ENCODE data around the gene LDLRAD3. TPM values are rescaled to one million over a fixed set of nuclear protein-coding genes. Genes with fewer than 3 reads are reported as not detected.

Gene LDLRAD3
- total RNA-seq, 1 experiment from 2014 or later: 19.0 TPM

GRCh38 chr11:36215693-36216060 lies 271.8 kb downstream of the LDLRAD3 start:
- Histone ChIP-seq H4K20me1 (ENCODE audit: insufficient read depth) (no peaks in the 10 kb centered on the region), H3K4me3 (replicated peaks in 1 of 2; ENCODE audit: low read depth in 1 of 2, low read length in 2 of 2) (no peak overlapping the region), H3K9me3 (ENCODE audit: control insufficient read depth in 1 of 2, insufficient read depth in 1 of 2, low read depth in 1 of 2, low read length in 2 of 2) (peaks cover 0 to 4% of the 10 kb centered on the region in 2 experiments; a peak in 1 of 4 replicates), H3K9ac (ENCODE audit: low read length) (no peak overlapping the region), H3K79me2 (ENCODE audit: insufficient read depth, low read length) (no peaks in the 10 kb centered on the region), H3K27me3 (ENCODE audit: insufficient read depth, low read length) (no peaks in the 10 kb centered on the region), H3K27ac (ENCODE audit: low read depth, low read length) (no peak overlapping the region), H3K4me2 (ENCODE audit: low read length) (no peak overlapping the region), H3K9me2 (ENCODE audit: insufficient read depth) (no peaks in the 10 kb centered on the region), H2AFZ (ENCODE audit: low read depth, low read length, poor library complexity, severe bottlenecking) (no peak overlapping the region), H3K4me1 (ENCODE audit: control insufficient read depth in 1 of 2, insufficient read depth in 2 of 2, low read length in 2 of 2) (peaks cover 7 to 17% of the 10 kb centered on the region in 2 experiments; a peak in 3 of 4 replicates), H3K36me3 (ENCODE audit: control insufficient read depth in 1 of 2, insufficient read depth in 2 of 2, low read length in 2 of 2) (no peaks in the 10 kb centered on the region)
- ChIA-PET RAD21 (ENCODE audit: low non-redundant PET in 1 of 2, low total read pairs in 2 of 2, uncharacterized antibody in 2 of 2, unreplicated experiment in 2 of 2) (no interaction called here), CTCF (no interaction called here), POLR2A (no interaction called here)
- BruUV-seq (replicated peaks): no TSS peak
- DNase-seq (ENCODE audit: low read depth, low spot score) (no peak), ATAC-seq (no peak)
- intact Hi-C loops (cut with micrococcal nuclease): no loop called here
- no peak for TF ChIP-seq SRF (IDR thresholded peaks at IDR 0.05; ENCODE audit: low read depth)
- no peak for TF ChIP-seq FOSL1 (IDR thresholded peaks at IDR 0.05; ENCODE audit: low read depth)
- TF ChIP-seq CEBPB (IDR thresholded peaks at IDR 0.05; ENCODE audit: low read depth): no peak
- TF ChIP-seq POLR2A (IDR thresholded peaks at IDR 0.05; ENCODE audit: borderline replicate concordance, extremely low read depth, insufficient read depth, insufficient read length): no peak
- no peak for TF ChIP-seq ZNF274 (IDR thresholded peaks at IDR 0.05; ENCODE audit: low read depth, low read length)
- TF ChIP-seq CTCF (IDR thresholded peaks at IDR 0.05 in 2 of 3, conservative IDR thresholded peaks at IDR 0.05 in 1 of 3; ENCODE audit: borderline replicate concordance in 1 of 3, insufficient read depth in 1 of 3, low read depth in 2 of 3, low read length in 2 of 3): no peak
- no peak for TF ChIP-seq EGR1 (IDR thresholded peaks at IDR 0.05; ENCODE audit: low read depth)
- no peak for TF ChIP-seq REST (IDR thresholded peaks at IDR 0.05; ENCODE audit: low read depth)
- no peak for TF ChIP-seq TCF7L2 (IDR thresholded peaks at IDR 0.05; ENCODE audit: borderline replicate concordance, extremely low read depth, insufficient read depth, insufficient read length)
- TF ChIP-seq CBX3 (IDR thresholded peaks at IDR 0.05; ENCODE audit: low read depth): no peak
- no peak for TF ChIP-seq ZBTB33 (IDR thresholded peaks at IDR 0.05; ENCODE audit: extremely low read depth, insufficient replicate concordance, low read length)
- TF ChIP-seq ATF3 (IDR thresholded peaks at IDR 0.05): no peak
- TF ChIP-seq ELF1 (IDR thresholded peaks at IDR 0.05; ENCODE audit: borderline replicate concordance, low read depth): no peak
- no peak for TF ChIP-seq ZFX (IDR thresholded peaks at IDR 0.05)
- TF ChIP-seq EZH2phosphoT487 (IDR thresholded peaks at IDR 0.05; ENCODE audit: borderline replicate concordance): no peak
